HG03103 (cell line): ENCODE results near the gene PPP1R18.
"Not testable (repeated sequence)": the region's sequence is repeated elsewhere in the genome, so short reads cannot be mapped to it uniquely, and the experiment has no call there.

ENCODE experiments used
- ATAC-seq: cut with Tn5 transposase; IDR thresholded peaks from one replicate; pipeline ENCODE4 v1.9.1; 2021; ENCODE audit warnings: low read depth; ENCODE audit not compliant: unreplicated experiment

The PPP1R18 gene

GRCh38 chr6:30670760-30671527, 15.5 kb downstream of the PPP1R18 start:
- no peak for ATAC-seq

GRCh38 chr6:30666300-30666699, 20.1 kb downstream of the PPP1R18 start:
- not testable (repeated sequence) for ATAC-seq

- no peak for ATAC-seq
Measured at GRCh38 chr6:30664994-30665767, 21.3 kb downstream of the PPP1R18 start.

- not testable (repeated sequence) for ATAC-seq
Measured at GRCh38 chr6:30657922-30658321, 28.5 kb downstream of the PPP1R18 start.

- no peak for ATAC-seq
Measured at GRCh38 chr6:30657454-30657853, 29.0 kb downstream of the PPP1R18 start.

GRCh38 chr6:30656513-30656912, 29.9 kb downstream of the PPP1R18 start:
- no peak for ATAC-seq

GRCh38 chr6:30655743-30656094, 30.7 kb downstream of the PPP1R18 start:
- ATAC-seq = no peak

GRCh38 chr6:30654798-30655742, 31.4 kb downstream of the PPP1R18 start:
- no peak for ATAC-seq

- ATAC-seq = no peak
Measured at GRCh38 chr6:30651143-30651542, 35.3 kb downstream of the PPP1R18 start.

- ATAC-seq = peak; percentile 55
Measured at GRCh38 chr6:30647242-30648116, 39.0 kb downstream of the PPP1R18 start.

GRCh38 chr6:30646450-30647241, 39.8 kb downstream of the PPP1R18 start, which contains the start of gene C6orf136:
Gene C6orf136 (plus strand): TSS chr6:30647133. CDS start chr6:30647232, 99 bp downstream.
- peak; percentile 30 for ATAC-seq

GRCh38 chr6:30645989-30646388, 40.5 kb downstream of the PPP1R18 start:
- ATAC-seq = no peak

GRCh38 chr6:30644769-30645168, 41.7 kb downstream of the PPP1R18 start:
- ATAC-seq = no peak

- no peak for ATAC-seq
Measured at GRCh38 chr6:30643656-30644055, 42.8 kb downstream of the PPP1R18 start.

- ATAC-seq = no peak
Measured at GRCh38 chr6:30641048-30641447, 45.4 kb downstream of the PPP1R18 start.

- no peak for ATAC-seq
Measured at GRCh38 chr6:30640481-30640880, 46.0 kb downstream of the PPP1R18 start.

- ATAC-seq = no peak
Measured at GRCh38 chr6:30635834-30636233, 50.6 kb downstream of the PPP1R18 start.

- peak; percentile 78 for ATAC-seq
Measured at GRCh38 chr6:30626484-30627366, 59.7 kb downstream of the PPP1R18 start, which contains the start of gene ATAT1. Gene ATAT1 (plus strand): TSS chr6:30626874.
